Nephron progenitor cell (in vitro differentiated cells): ENCODE data around the gene TP53AIP1.
A peak's percentile ranks its signal among the peaks of the same experiment; 100 is the strongest.

Experiments
- DNase-seq: peaks from one replicate; pipeline ENCODE4 v3.0.0; 2021
- H3K27ac Mint-ChIP-seq: 2 replicates; pipeline ENCODE4 v1.8.0; 2021; ENCODE audit warnings: mild to moderate bottlenecking, moderate library complexity, mixed read lengths
- H3K27me3 Mint-ChIP-seq: 2 replicates; pipeline ENCODE4 v1.8.0; 2021; ENCODE audit warnings: mild to moderate bottlenecking, low read depth, mixed read lengths; ENCODE audit not compliant: poor library complexity
- H3K36me3 Mint-ChIP-seq: 2 replicates; pipeline ENCODE4 v1.8.0; 2021; ENCODE audit warnings: low read depth, mixed read lengths
- H3K4me1 Mint-ChIP-seq: 2 replicates; pipeline ENCODE4 v1.8.0; 2021; ENCODE audit warnings: mixed read lengths
- H3K4me3 Mint-ChIP-seq: 2 replicates; pipeline ENCODE4 v1.8.0; 2021; ENCODE audit warnings: mild to moderate bottlenecking, moderate library complexity, mixed read lengths
- H3K9me3 Mint-ChIP-seq: 2 replicates; pipeline ENCODE4 v1.8.0; 2021; ENCODE audit warnings: mild to moderate bottlenecking, moderate library complexity, mixed read lengths
- CTCF ChIP-seq: fragments of 200-600 bp; sonication (generic); IDR thresholded peaks from 2 replicates; pipeline ENCODE4 v1.5.0; 2021; ENCODE audit warnings: antibody characterized with exemption

The TP53AIP1 gene

DNA sequence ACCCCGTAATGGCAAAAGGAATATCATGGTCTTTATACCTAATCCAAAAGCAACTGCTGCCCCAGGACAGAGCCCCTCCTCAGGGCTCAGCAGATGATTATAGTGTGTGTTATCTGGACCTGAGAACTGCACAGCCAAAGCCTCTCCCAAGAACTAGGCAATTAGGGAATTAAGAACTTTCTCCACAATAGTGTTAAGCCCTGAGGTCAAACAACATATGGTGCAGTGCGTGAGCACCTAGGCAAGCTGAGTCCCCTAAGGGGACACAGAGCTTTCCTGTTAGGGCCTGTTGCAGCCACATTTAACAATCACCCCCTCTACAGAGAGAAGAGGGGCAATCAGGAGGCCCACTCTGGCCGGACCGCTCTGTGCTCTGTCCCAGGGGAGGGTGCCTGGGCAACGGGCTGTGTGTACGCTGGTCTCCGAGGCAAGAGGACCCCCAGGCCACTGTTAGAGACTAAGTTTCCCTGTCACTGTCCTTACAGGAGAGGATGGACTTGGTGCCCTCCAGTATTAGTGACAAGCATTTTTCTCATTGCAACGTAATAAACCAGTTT is 52.9 kb downstream of the TP53AIP1 start:
- Mint-ChIP-seq H3K4me3 (peak overlapping the region; percentile 86), H3K27ac (no peak overlapping the region), H3K36me3 (no peaks in the 10 kb centered on the region), H3K27me3 (peaks cover 72% of the 10 kb centered on the region), H3K9me3 (no peaks in the 10 kb centered on the region), H3K4me1 (peaks cover 56% of the 10 kb centered on the region)
- no peak for DNase-seq
- TF ChIP-seq CTCF, result no peak

DNA sequence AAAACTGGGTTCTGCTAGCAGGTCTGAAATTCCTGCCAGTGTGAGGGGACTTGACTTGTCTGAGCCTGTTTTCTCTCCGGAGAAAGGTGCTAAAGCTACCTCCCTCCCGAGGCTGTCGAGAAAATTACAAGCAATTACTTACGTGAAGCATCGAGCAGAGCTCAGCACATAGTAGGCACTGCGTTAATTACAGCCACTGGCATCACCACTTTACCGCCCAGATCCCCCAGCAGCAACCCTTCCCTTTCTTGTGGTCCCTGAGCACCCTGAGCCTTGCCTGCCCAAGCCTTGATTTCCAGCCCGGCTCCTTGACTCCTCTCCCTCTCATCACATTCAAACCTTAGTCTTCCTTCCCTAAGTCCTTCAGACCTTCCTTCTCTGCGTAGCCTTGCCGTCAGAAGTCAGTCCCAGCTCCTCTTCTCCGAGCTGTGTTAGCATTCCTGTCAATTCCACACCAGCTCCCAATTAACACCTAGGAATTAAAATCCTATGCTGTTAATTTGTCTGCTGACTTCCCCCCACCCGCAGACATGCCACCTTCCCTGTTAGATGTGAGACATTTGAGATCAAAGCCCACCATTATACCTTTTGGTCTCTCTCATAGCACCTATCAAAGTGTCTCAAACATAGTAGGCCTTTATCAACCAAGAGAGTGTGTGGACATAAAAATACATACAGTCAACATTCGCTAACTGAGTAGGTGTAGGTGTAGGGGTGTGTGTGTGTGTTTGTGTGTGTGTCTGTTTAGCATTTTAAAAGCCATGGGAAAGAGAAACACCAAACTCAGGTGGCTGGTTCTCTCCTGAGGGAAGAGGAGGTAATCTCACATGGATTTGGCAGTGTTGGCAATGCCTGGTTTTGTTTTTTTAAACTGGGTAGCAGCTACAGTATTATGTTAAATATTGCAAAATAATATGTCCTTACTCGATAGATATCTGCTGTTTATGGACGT is 54.4 kb downstream of the TP53AIP1 start:
- H3K36me3 Mint-ChIP-seq, result no peaks in the 10 kb centered on the region
- H3K27ac Mint-ChIP-seq, result no peak overlapping the region
- no peak overlapping the region for H3K4me3 Mint-ChIP-seq
- no peak for TF ChIP-seq CTCF
- H3K4me1 Mint-ChIP-seq, result peaks cover 44% of the 10 kb centered on the region
- no peak for DNase-seq
- peaks cover 73% of the 10 kb centered on the region for H3K27me3 Mint-ChIP-seq
- no peaks in the 10 kb centered on the region for H3K9me3 Mint-ChIP-seq

DNA sequence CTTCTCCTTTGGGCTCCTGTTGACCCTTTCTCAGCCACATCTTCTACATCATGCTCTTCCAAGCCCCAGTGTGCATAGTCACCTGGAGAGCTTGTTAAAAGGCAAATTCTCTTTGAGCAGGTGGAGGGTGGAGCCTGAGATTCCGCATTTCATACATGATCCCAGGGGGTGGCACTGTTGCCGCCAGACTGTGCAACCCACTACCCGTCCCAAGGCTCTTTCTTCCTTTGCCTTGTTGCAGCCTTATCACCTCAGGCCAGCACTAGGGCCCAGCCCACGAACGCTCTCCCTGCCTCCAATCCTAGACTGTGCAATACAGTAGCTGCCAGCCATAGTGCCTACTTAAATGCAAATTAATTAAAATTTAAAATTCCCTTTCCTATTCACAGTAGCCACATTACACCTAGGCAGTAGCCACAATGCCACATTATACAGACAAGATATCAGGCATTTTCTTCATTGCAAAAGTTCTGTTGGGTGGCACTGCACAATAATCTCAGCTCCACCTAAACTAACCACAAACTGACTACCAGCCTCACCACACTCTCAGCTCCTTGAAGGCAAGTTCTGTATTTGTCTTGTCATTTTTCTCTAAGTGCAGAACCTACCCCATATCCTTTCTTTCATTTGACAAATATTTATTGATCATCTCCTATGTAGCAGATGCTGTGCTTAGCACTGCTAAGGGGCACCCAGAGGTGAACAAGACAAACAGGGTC is 56.1 kb downstream of the TP53AIP1 start:
- peak; percentile 43 for TF ChIP-seq CTCF
- DNase-seq, result peak; percentile 35
- Mint-ChIP-seq H3K36me3 (no peaks in the 10 kb centered on the region), H3K27ac (no peak overlapping the region), H3K4me3 (no peak overlapping the region), H3K4me1 (peaks cover 43% of the 10 kb centered on the region), H3K9me3 (no peaks in the 10 kb centered on the region), H3K27me3 (peaks cover 71% of the 10 kb centered on the region)
